ENCODE measurements around the gene STXBP6.
"Not testable (repeated sequence)": the region's sequence is repeated elsewhere in the genome, so short reads cannot be mapped to it uniquely, and the experiment has no call there.

The STXBP6 gene

DNA sequence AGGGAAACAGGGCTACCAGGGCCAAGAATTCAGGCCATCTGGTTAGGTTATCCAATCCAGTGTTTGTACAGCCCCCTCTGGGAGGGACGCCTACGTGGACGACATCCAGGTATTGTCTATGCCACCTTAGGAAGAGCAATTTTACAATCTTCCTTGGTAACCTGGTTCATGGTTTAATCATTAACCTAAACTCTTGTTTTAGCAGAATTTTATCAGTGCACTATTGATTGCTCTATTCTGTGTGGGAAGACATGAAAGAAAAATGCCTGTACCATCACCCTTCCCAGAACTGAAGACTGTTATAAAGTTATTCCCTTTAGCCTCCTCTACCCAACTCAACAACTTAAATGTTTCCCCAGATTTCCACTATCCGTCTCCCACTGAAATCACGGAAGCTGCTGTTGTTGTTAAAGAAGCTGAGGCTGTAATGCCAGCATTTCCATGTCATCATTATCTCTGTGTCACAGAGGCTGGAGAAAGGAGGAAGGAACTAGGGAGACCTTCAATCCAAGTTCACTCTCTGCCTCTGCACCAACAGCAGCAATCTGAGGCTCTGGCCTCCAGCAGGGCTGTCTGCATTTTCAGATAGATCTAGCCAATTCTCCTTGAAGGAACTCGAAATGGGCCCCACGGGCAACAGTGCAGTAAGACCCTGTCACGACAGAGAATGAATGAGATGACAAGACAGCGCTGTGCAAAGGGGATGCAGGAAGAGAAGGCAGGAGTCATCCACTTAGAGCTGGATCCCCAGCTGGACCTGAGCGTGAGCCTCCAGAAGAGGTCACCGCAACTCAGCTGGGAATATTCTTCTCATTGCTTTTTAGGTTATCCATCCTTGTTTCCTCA, 232.5 kb downstream of the STXBP6 start:
- intact Hi-C loops (cut with DNase I) = no loop called here
- DNase-seq = peak in 3 of 10 donors; percentile 45 to 81 (median 81)

DNA sequence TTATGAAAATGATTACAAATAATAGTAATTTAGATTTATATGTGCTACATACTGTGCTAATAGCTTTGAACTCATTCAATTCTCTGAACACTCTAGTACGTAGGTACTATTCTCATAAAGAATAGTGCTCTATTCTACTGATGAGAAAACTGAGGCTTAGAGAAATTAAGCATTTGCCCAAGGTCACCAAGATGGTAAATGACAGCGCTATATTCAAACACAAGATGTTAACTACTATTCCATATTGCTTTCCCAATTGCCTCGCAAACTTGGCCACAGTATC, 233.1 kb downstream of the STXBP6 start:
- DNase-seq = no peak
- intact Hi-C loops (cut with DNase I) = no loop called here

DNA sequence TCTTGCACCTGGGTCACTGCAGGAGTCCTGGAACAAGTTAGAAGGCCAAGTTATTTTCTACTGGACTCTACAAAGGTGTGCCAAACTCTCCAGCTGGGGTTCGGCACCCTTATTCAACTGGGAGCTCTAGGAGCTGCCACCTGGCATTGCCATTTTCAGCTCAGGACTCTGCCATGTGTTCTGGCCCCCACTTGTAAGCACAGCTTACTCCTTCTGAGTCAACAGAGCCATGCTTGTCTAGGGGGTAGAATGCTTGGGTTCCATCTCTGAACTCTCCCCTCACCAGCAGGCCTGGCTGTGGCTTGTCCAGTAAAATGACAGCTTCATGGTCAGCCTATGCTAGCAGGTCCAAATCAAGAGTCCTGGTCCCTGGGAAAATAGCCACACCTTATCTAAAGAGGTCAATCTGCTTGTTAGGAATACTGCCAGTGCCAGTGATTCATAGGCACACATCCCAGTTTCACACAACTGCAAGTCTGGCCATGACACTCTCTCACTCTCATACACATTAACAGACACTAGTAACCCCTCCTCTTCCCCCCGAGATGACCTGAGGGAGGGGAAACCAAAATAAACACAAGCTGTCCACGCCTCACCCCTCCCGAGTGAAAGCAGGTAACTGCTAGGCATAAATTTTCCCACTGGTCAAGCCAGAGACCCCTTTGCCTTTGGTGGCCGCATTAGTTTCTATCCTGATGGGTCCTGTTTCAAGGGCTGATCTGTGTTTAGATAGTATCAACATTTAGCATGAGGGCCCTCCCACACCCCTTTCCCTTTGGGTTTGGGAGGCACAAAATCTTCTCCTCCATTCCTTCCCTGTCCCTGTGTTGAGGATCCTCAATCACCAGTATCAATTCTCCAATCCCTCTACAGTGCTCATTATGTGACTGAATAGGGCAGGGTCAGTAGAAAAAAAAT, 233.7 kb downstream of the STXBP6 start:
- DNase-seq = no peak
- intact Hi-C loops (cut with DNase I) = no loop called here

DNA sequence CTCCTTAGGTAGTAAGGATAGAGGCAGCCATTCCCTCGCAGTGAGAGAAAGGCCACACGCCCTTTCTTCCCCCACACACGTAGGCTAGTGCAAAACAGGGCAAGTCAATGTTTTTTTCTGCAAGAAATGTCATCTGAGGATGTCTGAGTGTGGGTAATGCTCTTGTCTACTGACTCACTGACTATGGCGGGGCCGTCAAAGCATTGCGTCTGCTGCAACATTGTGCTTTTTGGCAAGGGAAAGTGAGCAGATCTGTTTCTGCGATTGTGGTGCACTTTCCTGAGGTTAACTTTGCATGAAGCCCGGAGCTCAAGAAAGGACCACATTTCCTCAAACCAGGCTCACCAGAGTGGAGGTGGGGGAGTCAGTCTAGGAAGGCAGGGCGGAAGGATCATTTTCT, 234.4 kb downstream of the STXBP6 start:
- intact Hi-C loops (cut with DNase I) = no loop called here
- DNase-seq = no peak

DNA sequence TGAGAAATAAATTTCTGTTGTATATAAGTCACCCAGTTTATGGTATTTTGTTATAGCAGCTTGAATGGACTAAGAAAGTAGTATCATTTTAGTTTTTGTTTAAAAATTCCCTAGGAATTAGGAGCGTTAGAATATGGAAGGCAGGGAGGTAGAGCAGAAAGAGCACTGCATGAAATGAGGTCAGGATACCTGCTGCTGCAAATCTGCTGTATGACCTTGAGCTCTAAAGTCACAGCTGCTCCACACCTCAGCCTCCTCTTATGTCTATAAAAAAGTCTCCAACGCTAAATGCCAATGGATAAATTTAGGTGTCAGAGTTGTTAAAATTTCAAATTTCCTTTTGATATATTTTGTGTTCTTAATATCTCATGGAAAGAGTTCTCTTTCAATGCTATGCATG, 235.0 kb downstream of the STXBP6 start:
- intact Hi-C loops (cut with DNase I) = no loop called here
- no peak for DNase-seq

DNA sequence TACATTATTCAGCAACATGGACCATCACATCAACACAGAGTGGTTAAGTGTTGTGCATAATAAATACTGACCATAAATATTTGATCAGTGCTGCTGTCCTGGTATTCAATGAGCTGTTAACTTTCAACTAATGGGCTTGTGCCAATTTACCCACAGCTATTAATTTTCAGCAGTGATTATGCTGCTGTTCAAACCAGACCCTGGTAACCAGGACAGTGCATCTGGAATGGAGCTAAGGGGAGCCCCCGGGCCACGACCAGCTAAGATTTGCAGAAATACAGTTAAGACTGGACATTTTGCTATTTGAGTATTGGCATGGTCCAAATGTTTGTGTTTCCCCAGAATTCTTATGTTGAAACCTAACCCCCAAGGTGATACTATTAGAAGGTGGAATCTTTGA, 235.6 kb downstream of the STXBP6 start:
- intact Hi-C loops (cut with DNase I) = no loop called here
- no peak for DNase-seq

DNA sequence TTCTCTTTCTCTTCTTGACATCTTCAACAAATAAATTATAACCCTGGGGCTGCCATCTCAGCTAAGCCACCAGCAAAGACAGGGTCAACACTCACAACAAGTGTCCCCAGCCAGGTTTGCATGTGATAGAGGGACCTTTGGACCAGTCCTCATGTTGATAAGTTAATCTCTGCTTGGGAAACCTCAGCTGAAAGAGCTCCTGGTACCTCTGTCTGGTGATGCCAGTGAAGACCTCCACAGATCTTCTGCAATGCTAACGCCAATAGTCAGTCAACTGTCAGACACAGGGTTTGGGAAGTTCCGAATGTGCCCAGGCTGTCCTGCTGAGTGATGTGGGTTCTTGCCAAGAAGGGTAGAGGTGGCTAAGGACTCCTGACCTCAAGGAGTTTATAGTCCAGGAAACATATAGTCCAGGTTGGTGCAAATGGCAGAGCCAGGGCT, 236.1 kb downstream of the STXBP6 start:
- intact Hi-C loops (cut with DNase I) = no loop called here
- no peak for DNase-seq

DNA sequence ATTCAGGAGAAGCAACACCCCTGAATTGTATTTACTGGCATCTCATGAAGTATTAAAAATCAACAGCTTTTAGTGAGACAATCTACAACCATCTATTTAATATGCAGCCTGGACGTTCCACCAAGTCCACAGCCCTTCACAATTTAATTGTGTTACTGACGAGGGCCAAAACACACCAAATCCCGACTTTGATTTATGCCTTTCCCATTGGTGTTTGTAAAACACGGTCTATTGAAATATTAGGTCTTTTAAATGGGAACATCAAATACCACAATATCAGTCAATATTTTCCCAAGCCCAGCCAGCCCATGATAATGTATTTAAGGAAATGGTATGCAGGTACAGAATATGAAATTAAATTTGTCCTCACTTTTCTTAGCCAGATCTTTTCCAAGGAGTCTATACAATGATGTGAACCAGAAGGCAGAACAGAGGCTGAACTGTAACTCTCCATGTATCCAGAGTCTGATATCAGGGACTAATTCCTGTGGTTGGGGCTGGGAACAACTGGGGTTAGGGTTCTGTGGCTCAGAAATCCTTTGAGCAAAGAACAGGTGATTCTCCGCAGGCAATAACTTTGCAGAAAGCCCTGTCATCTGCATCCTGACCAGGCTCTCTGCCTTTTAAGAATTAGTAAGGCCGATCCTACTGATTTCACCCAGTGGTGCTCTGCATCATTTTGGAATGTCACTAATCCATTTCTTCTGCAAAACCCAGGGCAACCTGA, 236.7 kb downstream of the STXBP6 start:
- intact Hi-C loops (cut with DNase I) = no loop called here
- DNase-seq = no peak

DNA sequence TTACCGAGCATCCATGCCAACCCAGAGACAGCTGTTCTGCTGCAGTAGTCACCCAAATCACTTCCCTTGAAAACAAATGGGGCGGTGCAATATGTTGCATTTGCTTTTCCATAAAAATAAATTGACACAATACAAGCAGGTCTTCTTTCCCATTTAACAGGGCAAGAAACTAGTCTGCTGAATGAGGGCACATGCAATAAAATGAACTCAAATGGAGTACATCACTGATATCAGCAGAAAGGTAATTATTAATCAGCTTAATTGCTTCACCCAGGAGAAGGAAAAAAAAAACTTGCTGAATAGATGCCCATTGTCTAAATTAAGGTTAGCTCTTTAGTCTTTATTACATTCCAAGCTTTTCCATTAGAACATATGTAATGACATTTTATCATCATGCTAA, 240.8 kb downstream of the STXBP6 start:
- intact Hi-C loops (cut with DNase I) = no loop called here

DNA sequence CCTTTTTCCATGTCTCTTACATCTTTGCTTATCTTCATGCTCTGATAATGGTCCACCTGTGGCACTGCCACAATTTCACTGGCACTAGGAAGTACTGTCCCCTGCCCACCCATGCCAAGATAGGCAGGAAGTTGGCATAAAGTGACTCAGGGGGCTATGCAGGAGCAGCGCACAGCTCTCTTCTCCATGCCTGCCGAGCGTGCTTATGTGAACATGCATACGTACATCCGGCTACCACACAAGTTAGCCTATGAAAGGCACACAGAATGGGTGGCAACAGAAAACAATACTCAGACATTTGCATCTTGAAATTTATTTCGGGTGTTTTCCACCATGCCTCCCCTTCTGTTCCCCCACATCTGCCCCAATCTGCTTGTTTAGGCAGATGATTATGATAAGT, 241.5 kb downstream of the STXBP6 start:
- intact Hi-C loops (cut with DNase I) = no loop called here
- DNase-seq = no peak

More for the DNA sequence above, 240.8 kb downstream of the STXBP6 start:
- no peak for DNase-seq

DNA sequence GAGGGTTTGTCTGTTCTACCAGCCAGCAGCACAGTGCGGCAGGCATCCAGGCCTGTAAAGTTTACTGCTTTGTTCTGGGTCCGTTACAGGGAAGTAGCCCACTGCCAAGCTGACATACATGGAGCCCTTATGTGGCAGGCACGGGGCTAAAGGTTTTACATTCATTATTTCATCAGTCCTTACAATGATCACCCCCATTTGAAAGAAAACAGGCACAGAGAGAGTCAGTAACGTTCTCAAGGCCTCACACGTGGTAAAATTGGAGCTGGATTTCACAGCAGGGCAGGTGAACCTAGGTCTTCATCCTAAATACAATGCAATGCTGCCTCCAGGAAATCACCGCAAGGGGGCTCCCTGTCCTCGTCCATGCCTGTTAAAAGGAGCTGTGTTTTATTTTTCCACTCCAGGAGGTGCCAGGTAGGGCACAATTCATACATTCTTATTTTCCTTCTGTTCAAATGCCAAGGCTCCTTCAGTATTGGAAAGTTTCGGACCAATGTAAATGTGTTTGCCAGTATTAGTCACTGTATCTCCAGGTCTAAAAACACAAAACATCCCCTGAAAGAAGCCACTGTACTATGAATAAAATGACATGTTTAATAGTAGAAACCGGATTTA, 243.8 kb downstream of the STXBP6 start:
- peak; percentile 31 to 92 (median 65) for DNase-seq

DNA sequence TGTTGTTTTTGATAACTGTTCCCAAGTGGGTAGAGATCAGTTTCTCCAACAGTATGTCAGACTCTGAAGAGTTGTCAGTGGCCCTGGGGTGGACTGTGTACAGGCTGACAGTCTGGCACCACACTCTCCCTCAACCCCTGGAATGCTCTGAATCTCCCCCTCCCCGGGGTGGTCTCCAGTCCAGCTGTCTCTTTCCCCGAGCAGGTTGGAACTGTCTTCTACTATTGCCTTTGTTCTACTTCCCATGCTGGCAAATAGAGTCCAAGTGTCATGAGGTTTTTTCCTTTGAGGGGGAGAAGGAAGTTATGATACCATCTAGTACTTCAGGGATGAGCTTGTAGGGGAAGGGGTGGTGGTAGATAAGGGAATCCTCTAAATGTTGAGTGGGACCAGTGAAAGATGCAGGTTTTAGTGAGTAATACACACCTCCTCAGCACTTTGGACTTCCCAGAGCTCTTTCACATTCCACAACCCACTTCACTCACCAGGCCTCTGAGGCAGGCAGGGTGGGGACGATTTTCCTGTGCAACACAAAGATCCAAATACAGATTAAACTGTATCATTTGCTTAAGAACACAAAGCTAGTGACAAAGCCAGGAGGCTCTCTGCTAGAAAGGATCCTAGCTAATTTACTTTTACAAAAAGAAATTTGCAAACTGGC, 245.3 kb downstream of the STXBP6 start:
- no peak for DNase-seq
- intact Hi-C loops (cut with DNase I) = loop anchor here (2.0 kb wide), 1 partner anchor 328 kb away; no protein-coding TSS in a partner anchor

More for the DNA sequence above, 243.8 kb downstream of the STXBP6 start:
- intact Hi-C loops (cut with DNase I) = loop anchor here (2.0 kb wide), 1 partner anchor 237 kb away; no protein-coding TSS in a partner anchor

DNA sequence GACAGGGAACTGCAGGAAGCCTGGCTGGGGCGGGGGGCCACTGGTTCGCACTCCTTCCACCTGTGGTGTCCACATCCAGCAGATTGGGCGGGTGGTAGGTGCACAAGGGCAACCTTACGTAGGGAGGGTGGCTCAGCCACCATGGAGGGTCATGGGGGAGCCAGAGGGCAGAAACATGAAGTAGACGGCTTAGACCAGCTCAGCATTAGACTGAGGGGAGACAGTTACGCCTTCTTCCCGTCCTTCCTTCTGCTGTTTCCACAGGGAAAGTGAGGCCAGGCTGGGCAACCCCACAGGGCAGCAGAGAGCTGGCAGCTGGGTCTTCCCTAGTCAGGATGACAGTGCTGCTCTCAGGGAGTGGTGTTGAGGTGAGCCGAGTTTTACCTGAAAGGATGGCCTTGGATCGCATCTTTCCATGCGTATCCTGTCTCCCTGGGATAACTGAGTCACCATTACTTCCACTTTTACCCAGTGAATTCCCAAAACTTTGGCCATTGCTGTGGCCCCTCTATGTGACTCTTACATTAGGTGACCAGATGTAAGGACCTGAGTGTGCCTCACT, 245.9 kb downstream of the STXBP6 start:
- intact Hi-C loops (cut with DNase I) = loop anchor here (2.0 kb wide), 1 partner anchor 329 kb away; no protein-coding TSS in a partner anchor
- DNase-seq = no peak

DNA sequence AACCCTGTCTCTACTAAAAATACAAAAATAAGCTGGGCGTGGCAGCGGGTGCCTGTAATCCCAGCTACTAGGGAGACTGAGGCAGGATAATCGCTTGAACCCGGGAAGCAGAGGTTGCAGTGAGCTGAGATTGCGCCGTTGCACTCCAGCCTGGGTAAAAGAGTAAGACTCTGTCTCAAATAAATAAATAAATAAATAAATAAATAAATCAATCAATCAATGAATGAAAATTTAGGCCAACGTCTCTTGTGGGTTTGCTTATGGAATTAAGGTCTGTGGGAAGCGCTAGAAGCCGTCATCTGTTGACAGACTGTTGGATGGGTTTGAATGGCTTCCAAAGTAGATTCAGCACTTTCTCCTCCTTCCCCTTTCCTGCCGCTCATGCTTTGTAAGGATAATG, 246.5 kb downstream of the STXBP6 start:
- intact Hi-C loops (cut with DNase I) = not testable (repeated sequence)

DNA sequence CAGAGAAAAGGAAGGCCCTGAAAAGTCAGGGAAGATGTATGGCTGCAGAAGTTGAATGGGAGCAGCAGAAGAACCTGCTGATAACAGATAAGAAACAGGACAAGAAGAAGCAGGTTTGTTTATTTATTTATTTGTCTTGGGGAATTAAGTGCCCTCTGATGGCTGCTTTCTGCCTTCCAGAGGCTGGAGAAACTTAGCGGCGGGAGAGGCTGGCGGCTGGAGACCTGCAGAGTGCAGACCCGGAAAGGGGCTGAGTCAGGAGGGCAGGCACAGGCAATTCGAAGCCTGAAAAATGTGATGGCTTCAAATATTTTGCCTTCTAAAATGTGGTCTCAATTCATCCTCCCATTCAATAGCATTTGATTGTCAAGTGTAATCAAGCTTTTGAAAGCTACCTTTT, 247.7 kb downstream of the STXBP6 start:
- intact Hi-C loops (cut with DNase I) = no loop called here
- DNase-seq = no peak

More for the DNA sequence above, 246.5 kb downstream of the STXBP6 start:
- DNase-seq = not testable (repeated sequence)

DNA sequence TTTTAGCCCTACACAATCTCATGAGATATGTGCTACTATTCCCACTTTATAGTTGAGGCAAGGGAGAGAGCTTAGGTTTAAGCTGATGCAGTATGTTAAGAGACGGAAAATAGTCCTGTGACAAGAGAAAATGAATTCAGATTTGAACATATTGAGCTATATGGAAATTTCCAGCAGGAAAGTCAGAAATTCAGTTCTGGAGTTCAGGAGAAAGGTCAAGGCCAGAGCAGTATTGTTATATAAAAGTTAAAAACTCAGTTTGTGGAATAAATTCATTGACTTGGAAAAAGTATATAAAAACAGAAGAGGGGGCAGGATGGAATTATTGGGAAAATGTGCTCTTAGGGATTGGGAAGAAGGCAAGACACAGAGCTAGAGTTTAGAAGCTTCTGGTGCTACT, 248.9 kb downstream of the STXBP6 start:
- intact Hi-C loops (cut with DNase I) = no loop called here
- DNase-seq = no peak

DNA sequence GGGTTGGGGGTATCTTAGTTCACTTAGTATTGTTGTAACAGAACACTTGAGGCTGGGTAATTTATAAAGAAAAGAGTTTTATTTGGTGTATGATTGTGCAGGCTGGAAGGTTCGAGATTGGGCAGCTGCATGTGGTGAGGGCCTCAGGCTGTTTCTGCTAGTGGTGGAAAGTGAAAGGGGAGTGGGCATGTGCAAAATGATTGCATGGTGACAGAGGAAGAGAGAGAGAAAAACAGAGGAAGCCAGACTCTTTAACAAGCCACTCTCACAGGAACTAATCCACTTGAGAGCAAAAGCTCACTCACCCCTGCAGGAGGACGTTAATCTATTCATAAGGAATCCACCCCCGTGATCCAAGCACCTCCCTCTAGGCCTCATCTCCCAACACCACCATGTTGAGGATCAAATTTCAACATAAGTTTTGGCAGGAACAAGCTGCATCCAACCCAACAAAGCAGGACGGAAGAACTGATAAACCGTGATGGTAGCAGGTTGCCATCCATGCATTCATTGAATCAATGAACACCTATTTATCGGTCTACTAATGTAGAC, 251.0 kb downstream of the STXBP6 start:
- intact Hi-C loops (cut with DNase I) = no loop called here

DNA sequence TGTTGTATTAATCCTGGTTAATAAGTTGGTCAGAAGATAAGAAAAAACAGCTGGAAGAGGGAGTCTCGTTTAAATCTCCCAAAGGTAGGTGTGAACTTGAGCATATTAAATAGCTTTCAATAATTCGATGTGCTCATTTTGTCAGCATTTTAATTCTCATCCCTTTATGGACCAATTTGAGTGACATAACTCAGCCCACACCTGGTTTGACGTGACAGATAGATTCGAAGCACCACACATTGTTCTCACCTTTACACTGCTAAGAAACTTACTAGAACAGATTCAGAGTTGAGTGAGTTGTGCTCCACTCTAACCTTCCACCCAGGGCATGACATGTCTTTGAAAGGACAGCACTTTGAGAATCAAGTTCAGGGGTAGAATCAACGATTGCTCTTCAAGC, 254.5 kb downstream of the STXBP6 start:
- intact Hi-C loops (cut with DNase I) = no loop called here

More for the DNA sequence above, 251.0 kb downstream of the STXBP6 start:
- DNase-seq = no peak

DNA sequence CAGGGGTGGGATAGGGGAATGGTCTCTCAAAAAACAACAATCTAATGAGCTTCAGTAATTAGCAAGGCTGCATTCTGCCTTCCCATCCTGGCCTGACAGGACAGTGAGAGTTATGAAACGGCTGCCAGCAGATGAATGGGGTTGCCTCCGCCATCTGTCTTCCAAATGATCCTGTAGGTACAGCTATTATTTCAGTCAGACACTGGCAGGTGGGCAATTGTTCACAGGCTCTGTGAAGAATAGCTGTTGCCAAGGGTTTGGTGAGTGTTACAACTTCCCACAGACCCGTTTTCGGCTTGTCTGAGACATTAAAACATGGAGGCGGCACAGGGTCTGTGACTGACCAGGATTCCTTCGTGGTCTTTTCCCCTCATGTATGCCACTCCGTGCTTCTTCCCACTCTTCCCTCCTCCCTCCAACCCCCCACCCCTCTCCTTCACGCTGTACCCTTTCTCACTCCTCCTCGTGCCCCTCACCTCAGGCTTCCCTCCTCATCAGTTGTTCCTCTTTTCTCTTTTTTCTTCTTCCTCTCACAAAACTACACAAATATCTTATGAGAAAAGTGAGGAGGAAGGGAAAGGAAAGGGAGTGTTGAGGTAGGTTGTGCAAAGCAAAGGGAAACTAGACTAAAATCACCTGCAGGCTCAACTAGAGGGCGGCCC, 255.2 kb downstream of the STXBP6 start:
- intact Hi-C loops (cut with DNase I) = no loop called here
- no peak for DNase-seq

More for the DNA sequence above, 254.5 kb downstream of the STXBP6 start:
- DNase-seq = no peak
